ENCODE measurements around the gene WDR47.

DNA sequence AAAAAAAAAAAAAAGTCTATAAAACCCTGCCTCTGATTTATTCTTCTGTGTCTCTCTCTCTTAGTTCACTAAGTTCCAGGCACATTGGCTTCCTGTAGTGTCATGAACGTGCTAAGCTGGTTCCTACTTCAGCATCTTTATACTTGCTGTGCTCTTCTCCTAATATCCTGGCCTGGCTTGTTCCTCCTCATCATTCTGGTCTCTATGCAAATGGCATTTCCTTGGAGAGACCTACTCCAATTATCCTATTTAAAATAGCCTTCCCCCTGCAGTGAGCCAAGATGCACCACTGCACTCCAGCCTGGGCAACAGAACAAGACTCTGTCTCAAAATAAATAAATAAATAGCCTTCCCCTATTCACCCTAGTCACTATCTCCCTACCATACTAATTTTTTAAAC, 69.0 kb downstream of the WDR47 start:
- TF ChIP-seq, protein P1, sequence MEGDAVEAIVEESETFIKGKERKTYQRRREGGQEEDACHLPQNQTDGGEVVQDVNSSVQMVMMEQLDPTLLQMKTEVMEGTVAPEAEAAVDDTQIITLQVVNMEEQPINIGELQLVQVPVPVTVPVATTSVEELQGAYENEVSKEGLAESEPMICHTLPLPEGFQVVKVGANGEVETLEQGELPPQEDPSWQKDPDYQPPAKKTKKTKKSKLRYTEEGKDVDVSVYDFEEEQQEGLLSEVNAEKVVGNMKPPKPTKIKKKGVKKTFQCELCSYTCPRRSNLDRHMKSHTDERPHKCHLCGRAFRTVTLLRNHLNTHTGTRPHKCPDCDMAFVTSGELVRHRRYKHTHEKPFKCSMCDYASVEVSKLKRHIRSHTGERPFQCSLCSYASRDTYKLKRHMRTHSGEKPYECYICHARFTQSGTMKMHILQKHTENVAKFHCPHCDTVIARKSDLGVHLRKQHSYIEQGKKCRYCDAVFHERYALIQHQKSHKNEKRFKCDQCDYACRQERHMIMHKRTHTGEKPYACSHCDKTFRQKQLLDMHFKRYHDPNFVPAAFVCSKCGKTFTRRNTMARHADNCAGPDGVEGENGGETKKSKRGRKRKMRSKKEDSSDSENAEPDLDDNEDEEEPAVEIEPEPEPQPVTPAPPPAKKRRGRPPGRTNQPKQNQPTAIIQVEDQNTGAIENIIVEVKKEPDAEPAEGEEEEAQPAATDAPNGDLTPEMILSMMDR (IDR thresholded peaks at IDR 0.05) = no peak
- no peak for TF ChIP-seq EP300 (IDR thresholded peaks at IDR 0.05)
- no peak for TF ChIP-seq POLR2A (IDR thresholded peaks at IDR 0.05)

Data from ovary (tissue), 3 donors.